KBM-7 (cell line): ENCODE measurements around the gene STX18.
"Not testable (repeated sequence)": the region's sequence is repeated elsewhere in the genome, so short reads cannot be mapped to it uniquely, and the experiment has no call there.

ENCODE experiments used
- DNase-seq: peaks from one replicate; pipeline ENCODE4 v3.0.0-alpha.2; 2015
- in situ Hi-C: fragments of 300-500 bp; cut with MboI; formaldehyde crosslinking; loops from 2 replicates; pipeline ENCODE4 v1.14.3; 2020; ENCODE audit warnings: low sequenced_read_pairs, low pct_unique_long_range_greater_than_20kb, mixed read lengths

Gene STX18

DNA sequence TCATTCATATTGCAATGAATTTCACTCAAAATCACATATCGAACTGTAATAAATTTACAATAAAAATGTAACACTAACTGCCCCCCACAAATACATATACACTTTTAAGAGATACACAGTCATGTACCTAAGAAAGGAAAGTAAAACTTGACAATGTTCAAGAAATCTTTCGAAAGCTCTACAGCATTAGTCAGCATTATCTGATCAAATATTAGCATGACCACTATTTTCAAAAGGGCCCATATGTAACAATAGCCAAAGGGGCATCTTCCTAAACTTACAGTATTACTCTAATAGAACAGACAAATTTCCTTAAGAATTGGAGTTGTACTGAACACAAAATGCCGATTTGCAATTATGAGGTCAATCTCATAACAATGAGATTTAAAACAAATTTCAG lies 51.8 kb downstream of the STX18 start:
- in situ Hi-C loops, result no loop called here
- DNase-seq, result no peak

DNA sequence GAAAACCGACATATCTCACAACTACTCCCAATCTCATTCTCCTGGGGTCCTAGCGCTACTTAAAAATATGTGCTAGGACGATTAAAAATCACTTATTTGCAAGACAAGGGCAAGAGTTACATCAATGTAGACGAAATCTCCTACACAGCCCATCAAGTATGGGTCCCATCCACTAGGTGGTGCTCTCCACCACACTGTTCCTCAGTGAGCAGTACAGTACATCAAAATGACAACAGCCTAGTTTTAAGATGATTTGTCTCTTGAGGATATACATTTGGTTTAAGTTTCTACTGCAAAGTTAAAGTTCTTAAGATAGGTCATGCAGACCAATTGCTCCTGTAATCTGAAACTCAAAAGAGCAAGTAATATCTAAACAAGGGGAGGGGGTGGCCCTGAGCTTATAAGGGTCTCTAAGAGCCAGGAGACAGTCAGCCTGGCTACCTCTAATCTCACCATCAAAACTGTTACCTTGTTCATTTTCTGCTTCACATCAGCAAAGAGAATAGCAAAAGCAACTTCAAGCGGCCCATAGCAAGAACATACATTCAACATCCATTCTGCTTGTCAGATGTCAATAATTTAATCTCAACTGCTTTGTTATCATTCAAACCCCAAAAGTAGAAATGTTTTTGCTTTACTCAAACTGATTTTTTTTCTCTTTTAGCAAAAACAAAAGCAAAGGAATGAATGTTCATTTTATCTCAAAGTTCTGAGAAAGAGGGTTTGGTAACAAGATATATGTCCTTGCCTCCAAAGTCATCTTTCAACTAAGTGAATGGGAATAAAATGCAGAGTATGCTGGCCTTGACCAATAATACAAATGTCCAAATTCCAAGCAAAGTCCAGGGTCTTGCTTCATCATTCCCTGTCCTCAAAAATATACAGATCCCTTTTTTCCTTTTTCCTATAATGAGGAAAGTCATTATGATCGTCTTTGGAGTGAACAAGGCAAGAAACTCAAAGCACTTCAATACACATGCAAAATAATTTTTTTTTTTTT lies 53.1 kb downstream of the STX18 start:
- peak; percentile 74 for DNase-seq

DNA sequence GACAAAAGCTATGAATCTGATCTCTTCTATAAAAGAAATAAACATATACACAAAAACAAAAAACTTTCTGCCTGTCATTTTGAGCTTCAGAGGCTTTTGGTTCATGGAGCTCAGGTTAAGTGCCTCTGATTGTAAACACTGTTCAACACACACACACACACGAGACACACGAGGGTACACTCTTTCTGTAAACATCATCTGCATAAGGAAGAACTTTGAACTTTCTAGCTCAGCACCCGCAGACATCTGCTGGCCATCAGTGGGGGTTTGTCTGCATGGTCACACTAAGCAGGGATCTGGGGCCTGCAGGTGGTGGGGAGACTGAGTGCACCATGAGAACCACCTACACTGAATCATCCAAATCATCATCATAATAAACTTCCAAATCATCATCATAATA lies 54.9 kb downstream of the STX18 start:
- in situ Hi-C loops, result no loop called here
- DNase-seq, result no peak

More for the DNA sequence above, 53.1 kb downstream of the STX18 start:
- in situ Hi-C loops, result no loop called here

DNA sequence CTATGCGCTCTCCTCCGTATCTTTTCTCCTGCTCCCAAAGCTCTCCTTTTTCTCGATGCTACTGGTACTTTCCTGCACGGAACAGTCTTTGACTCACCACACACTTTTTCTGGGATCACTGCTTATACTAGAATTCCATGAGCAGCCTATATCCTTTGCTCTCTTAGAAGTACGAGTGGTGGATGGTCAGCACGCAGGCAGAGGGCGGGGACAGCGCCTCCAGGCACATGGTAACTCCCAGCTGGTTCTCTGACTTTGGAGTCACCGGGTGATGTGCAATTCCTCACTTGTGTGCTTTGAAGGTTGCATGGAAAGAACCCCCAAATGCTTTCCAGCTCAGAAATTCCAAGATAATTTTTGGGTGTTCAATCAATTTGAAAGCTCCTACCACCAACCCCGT lies 56.0 kb downstream of the STX18 start:
- in situ Hi-C loops, result no loop called here
- DNase-seq, result no peak

DNA sequence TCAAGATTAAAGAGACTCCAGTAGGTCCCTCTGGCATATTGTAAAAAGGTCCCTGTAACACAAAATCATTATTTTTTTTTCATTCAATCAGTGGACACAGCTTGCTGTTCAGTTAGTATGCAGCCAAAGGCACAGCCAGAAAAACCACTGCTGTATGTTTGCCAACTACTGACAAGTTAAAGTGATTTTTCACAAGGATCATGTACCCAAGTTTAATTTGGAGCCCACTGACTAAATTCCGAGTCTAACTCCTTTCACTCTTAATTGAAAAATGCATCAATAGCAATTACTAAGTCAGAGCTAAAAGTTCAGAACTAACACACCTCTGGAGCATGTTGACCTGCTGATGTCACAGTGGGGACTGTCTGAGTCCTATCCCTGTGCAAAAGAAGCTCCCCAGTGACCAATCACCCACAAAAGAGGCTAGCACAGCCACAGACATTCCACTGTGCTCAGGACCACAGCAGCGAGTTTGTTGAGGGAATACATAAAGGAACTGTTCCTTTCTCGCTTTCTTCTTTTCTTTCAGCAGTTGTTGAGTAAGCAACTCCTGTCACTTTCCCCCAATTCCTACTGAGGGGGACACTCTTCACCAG lies 60.4 kb downstream of the STX18 start:
- in situ Hi-C loops, result no loop called here
- DNase-seq, result no peak

DNA sequence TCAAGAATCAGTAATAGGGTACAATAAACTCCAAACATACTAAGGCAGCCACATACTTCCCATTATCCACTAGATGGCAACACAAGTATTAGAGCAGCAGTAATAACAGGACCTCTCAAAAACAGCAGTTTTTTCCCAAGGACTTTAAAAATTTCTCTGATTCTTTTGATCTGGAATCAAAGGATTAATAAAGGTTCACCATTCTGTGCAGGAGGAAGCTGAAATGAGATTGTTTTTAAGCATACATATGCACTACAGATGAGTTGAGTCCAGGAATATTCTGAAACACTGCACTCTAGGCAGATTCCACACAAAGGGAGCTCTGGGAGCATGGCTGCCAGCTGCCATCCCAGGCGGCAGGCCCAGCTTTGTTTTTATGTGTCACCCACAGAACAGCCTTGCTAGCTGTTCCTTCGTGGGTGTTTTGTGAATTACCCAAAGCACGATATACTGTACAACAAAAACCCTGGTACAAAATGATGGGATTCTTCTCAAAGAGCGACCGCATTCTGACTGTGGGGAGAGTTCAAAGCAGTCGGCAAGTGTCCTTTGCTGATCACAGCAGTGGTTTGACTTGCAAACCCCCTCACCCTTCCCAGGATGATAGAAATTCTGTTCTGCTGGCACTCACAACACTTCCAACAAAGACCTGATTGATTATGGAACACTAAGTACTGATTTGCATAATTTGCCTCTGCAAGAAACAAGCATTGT lies 61.0 kb downstream of the STX18 start:
- no peak for DNase-seq
- in situ Hi-C loops, result no loop called here

DNA sequence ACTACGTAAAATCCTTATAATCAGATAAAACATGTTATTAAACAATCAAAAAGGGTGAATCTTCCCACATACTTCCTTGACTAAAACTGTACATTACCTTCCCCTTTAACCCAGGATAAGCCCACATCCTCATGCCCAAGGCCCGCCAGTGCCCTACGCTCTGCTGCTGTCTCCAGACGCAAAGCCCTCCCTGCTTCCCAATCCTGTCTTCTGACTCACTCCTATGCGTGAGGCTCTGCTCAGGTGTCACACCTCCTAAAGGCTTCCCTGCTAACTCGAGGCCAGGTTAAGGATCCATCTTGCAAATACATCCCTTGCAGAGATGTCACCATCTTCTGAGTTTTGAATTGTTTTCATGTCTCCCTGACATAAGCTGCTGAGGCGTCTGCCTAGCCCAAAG lies 61.6 kb downstream of the STX18 start:
- in situ Hi-C loops, result no loop called here
- no peak for DNase-seq

DNA sequence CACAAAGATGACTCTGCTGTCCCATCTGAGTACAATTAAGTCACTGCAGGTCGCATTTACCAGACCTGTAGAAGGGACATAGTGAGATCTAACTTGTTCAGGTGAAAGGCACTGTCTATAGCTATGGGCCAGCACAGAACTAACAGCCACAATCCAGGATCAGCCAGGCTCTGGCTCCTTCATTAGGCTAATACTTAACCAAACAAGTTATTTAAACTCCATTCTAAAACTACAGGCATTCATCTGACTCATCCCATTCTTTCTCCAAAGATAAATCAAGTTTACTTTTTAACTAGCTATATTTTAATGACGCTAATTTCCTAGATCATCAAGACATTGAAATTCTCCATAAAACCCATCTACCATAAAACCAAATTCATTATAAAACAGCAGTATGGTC lies 62.5 kb downstream of the STX18 start:
- no peak for DNase-seq
- in situ Hi-C loops, result no loop called here

DNA sequence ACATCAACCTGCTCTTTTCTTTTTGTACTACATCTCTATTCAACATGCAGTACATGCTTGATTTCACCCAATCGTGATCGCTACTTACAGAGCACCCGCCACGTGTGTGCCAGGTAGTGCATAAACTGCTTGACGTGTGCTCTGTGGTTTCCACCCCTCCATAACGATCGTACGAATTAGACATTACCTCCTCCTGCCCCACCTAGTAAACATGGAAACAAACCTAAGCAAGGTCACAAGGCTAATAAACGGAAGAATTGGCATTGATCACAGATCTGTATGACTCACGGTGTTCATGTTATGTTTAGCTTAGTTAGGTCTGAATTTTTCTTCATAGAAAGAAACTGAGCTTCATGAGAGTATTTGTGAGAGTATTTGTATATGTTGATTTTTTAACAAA lies 64.1 kb downstream of the STX18 start:
- DNase-seq, result no peak
- in situ Hi-C loops, result no loop called here

DNA sequence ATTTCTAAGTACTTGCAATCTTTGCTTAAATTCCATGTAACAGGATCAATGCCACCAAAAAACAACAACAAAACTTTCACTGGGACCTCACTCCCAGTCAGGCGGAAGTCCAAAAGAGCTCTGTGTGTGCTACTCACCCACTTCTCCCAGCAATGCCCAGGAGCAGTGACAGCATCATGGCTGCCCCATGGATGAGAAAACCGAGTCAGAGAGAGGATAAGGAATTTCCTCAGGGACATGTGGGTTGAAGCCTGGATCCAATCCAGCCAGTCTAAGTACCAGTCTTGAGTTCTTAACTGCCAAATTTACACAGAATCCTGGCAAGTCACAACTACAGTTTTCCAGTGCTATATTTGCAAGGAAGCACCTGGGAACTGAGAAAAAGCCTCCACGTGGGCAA lies 64.5 kb downstream of the STX18 start:
- DNase-seq, result no peak
- in situ Hi-C loops, result no loop called here

DNA sequence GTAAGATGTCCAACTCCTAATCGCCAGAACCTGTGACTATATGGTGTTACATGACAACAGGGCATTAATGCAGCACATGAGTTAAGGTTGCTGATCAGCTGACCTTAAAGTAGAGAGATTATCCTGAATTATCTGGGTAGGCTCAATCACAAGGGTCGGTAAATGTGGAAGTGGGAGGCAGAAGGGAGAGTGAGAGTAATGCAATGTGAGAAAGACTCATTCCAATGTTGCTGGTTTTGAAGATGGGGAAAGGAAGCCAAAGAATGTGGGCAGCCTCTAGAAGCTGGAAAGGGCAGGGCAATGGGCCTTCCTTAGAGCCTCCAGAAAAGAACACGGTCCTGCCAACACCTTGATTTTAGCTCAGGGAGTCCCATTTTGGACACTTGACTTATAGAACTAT lies 67.4 kb downstream of the STX18 start:
- in situ Hi-C loops, result no loop called here

DNA sequence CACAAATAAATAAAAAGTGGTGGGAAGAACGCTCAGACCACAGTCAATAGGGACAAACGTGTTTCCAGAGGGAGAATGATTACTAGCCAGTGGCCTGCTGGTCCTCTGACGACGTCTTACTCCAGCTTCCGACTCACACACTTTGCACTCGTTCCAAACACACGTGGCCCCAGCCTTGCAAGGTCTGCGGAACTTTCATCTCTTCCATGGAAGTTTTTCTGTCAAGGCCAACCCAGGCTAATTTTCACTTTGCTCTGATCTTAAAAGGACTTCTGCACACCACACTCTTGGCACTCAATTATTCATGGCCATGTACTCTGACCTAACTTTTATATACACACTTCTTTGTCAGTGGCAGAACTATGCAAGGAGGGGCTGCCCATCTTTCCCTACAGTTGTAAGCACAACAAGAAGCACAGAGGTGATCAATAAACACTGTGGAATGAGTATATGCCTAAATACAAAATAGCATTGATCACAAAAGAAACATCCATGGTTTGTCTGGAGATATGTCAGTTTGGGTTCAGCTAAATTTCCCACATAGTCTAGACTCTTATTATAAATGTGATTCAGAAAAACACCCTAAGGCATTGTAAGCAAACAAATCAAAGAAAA lies 69.4 kb downstream of the STX18 start:
- no peak for DNase-seq
- in situ Hi-C loops, result no loop called here

More for the DNA sequence above, 67.4 kb downstream of the STX18 start:
- DNase-seq, result no peak

DNA sequence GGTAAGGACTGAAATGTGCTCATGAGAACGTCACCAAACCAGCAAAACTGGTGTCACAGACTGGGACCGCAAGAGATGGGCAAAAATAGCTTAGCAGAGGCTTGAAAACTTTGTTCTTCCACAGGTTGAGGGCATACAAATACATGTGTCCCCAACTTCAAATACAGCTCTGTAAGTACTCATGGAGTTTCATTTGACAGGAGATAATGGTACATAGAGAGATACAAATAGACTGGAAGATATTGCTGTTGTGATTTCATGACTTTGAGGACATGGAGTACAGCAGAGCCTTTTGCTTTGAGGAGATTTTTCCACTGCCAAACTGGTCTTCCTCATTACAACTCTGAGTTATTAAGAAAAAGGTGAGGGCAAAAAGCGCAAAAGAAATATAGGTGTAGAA lies 70.7 kb downstream of the STX18 start:
- no peak for DNase-seq
- in situ Hi-C loops, result no loop called here

DNA sequence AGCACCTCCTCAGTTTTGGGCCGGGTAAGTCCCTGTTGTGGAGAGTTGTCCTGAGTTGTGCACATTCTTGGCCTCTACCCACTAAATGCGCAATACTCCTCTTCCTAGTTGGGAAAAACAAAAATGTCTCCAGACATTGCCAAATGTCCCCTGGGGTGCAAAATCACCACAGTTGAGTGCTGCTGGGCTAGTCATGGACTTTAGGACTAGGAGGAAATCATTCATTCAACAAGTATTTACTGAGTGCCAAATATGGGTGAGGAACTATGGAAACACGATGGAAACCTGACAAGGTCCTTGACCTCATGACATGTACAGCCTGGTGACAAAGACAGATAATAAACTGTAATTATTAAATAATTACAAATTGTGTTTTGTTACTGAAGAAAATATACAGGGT lies 71.6 kb downstream of the STX18 start:
- DNase-seq, result no peak
- in situ Hi-C loops, result no loop called here

DNA sequence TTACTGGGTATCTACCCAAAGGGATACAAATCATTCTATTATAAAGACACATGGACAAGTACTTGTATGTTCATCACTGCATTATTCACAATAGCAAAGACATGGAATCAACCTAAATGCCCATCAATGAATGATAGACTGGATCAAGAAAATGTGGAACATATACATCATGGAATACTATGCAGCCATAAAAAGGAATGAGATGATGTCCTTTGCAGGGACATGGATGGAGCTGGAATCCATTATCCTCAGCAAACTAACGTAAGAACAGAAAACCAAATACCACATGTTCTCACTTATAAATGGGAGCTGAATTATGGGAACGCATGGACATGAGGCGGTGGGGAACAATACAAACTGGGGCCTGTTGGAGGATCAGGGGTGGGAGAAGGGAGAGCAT lies 76.6 kb downstream of the STX18 start:
- DNase-seq, in situ Hi-C loops: not testable (repeated sequence)

DNA sequence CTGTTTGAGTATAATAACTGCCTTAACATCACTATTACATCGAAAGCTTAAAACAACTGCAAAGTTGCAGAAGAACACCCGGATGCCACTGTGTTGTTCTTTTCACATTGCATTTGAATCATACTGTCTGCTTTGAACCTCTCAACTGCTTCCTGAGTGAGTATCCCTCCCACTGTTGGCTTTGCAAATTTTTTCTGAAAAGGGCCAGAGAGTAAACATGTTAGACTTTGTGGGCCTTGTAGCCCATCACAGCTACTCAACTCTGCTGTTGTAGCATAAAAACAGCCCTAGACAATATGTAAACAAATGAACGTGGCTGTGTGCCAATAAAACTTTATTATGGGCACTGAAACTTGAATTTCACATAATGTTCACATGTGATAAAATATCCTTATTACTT lies 78.9 kb downstream of the STX18 start:
- DNase-seq, result no peak
- in situ Hi-C loops, result no loop called here

DNA sequence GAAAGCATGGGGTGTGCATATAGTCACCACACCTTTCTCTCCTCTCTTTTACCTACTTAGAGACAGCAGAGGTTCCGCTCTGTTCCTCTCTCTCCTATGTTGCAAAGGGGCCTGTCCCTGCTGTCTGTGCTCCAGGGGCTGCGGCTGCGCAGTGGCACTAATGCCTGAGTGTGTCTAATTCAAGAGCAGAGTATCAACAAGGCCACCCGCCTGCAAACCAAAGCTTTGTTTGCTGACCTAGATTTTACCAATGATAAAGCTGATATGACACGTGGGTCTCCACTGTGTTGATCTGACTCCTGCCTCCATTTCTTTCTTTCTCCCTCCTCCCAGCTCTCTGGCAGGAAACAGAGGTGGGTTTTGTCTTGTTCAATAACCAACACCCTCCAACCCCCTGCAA lies 80.0 kb downstream of the STX18 start:
- no peak for DNase-seq
- in situ Hi-C loops, result no loop called here

DNA sequence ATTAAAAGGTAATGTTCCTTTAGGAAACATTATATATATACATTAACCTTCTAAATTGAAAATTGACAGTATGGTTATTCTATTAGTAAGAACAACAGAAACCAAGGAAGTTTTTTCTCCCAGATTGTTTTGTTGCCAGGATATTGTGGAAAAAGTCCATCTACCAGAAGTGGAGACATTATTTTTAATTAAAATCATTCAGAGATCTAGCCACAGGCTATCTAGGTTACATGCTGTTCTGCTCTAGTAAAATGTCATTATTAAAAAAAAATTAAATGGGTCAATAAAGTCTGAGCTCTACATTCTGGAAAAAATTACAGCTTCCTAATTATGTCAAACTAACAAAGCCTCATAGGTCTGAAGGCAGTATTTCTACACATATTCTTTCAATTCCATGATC lies 80.7 kb downstream of the STX18 start:
- in situ Hi-C loops, result no loop called here
- no peak for DNase-seq

DNA sequence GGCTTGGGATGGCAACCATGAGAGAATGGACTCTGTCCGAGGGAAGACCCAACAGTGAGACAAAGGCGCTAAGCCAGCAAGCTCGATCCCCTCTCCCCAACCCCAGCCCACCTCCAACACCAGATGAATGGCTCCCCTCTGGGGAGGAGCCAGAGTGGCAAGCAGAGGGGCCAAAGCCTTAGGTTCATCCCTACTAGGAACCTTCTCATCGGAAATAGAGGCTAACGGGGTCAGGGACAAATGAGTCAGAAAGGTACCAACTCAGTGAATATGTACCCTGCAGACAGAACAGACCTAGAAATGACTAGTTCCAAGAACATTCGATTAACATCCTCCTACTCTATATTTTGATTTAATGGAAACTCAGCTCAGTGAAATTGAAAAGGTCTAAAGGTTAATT lies 81.1 kb downstream of the STX18 start:
- no peak for DNase-seq
- in situ Hi-C loops, result no loop called here

DNA sequence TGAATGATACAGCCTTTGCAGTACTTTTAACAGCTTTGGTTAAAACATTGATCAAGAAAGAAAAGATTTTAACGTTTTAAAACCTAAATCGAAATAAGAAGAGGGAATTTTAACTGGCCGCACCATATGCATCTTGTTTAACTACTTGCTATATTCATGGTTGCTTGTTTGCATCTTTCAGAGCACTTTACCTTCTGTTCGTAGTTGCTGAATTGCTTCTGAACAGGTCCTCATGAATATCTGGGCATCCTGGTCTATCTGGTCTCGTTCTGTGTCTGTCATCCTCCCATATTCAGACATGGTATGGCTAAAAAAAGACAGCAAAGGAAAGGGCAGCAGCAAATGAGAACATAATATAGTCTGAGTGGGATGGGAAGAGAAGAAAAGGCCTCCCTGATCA lies 82.7 kb downstream of the STX18 start:
- in situ Hi-C loops, result no loop called here
- DNase-seq, result no peak
